ENCODE data around the gene TMEM185B. TPM values are rescaled to one million over a fixed set of nuclear protein-coding genes. Genes with fewer than 3 reads are reported as not detected.
A peak's percentile ranks its signal among the peaks of the same experiment; 100 is the strongest.

TMEM185B gene
- total RNA-seq, 4 donors from 2014 or later: 21.0 to 33.3 (median 25.4) TPM

- no peak for TF ChIP-seq CTCF (IDR thresholded peaks at IDR 0.05)
- TF ChIP-seq POLR2A (IDR thresholded peaks at IDR 0.05): no peak
- peak; percentile 82 to 96 for DNase-seq (ENCODE audit: low spot score in 2 of 2)
- WGBS, 2 donors: 0 to 1% methylated on average over 37 to 42 of the region's 60 CpGs
- intact Hi-C loops (cut with DNase I; ENCODE audit: low total_unique reads): no loop called here
- peak overlapping the region; percentile 69 for H3K4me3 ChIP-seq (ENCODE audit: low read depth, poor library complexity, severe bottlenecking)
Observed at GRCh38 chr2:120253021-120253882, 30.1 kb upstream of the TMEM185B start.

GRCh38 chr2:120252225-120253020, 29.2 kb upstream of the TMEM185B start, which contains the start of gene RALB:
TSS of gene RALB (plus strand) at chr2:120252852. CDS start at chr2:120278665, 25,813 bp downstream.
- intact Hi-C loops (cut with DNase I; ENCODE audit: low total_unique reads): no loop called here
- DNase-seq (ENCODE audit: low spot score in 2 of 2): peak; percentile 99 to 100
- peak within 1 kb of the TSS; percentile 69 for H3K4me3 ChIP-seq (ENCODE audit: low read depth, poor library complexity, severe bottlenecking)
- 1% methylated on average over 48 to 60 of the region's 71 CpGs for WGBS, 2 donors
- TF ChIP-seq CTCF (IDR thresholded peaks at IDR 0.05) (no peak), POLR2A (IDR thresholded peaks at IDR 0.05) (no peak)

GRCh38 chr2:120251880-120252224, 28.7 kb upstream of the TMEM185B start:
- intact Hi-C loops (cut with DNase I; ENCODE audit: low total_unique reads): no loop called here
- 21 to 26% methylated on average over 6 of the region's 6 CpGs for WGBS, 2 donors
- TF ChIP-seq POLR2A (IDR thresholded peaks at IDR 0.05) (no peak), CTCF (IDR thresholded peaks at IDR 0.05) (no peak)
- no peak for DNase-seq (ENCODE audit: low spot score in 2 of 2)
- H3K4me3 ChIP-seq (ENCODE audit: low read depth, poor library complexity, severe bottlenecking): peak overlapping the region; percentile 40

- H3K4me3 ChIP-seq (ENCODE audit: low read depth, poor library complexity, severe bottlenecking): no peak overlapping the region
- no peak for DNase-seq (ENCODE audit: low spot score in 2 of 2)
- WGBS, 2 donors: 85 to 88% methylated on average over 3 of the region's 3 CpGs
- TF ChIP-seq POLR2A (IDR thresholded peaks at IDR 0.05) (no peak), CTCF (IDR thresholded peaks at IDR 0.05) (no peak)
- intact Hi-C loops (cut with DNase I; ENCODE audit: low total_unique reads): no loop called here
Observed at GRCh38 chr2:120251078-120251477, 27.9 kb upstream of the TMEM185B start.

GRCh38 chr2:120250640-120251039, 27.4 kb upstream of the TMEM185B start:
- no peak for TF ChIP-seq POLR2A (IDR thresholded peaks at IDR 0.05)
- TF ChIP-seq CTCF (IDR thresholded peaks at IDR 0.05): no peak
- DNase-seq (ENCODE audit: low spot score in 2 of 2): no peak
- no peak overlapping the region for H3K4me3 ChIP-seq (ENCODE audit: low read depth, poor library complexity, severe bottlenecking)
- intact Hi-C loops (cut with DNase I; ENCODE audit: low total_unique reads): no loop called here
- 88 to 91% methylated on average over 4 of the region's 4 CpGs for WGBS, 2 donors

Data from lower leg skin (tissue), 4 donors.